ENCODE results near the gene ZNF382.

GRCh38 chr19:36579255-36579654 lies 25.9 kb upstream of the ZNF382 start:
- no peak for TF ChIP-seq RARB (CRISPR knock-in tag; IDR thresholded peaks at IDR 0.05)
- TF ChIP-seq ZNF8 (CRISPR knock-in tag; IDR thresholded peaks at IDR 0.05) = no peak
- no peak for TF ChIP-seq ZFP30 (CRISPR knock-in tag; IDR thresholded peaks at IDR 0.05)
- TF ChIP-seq CSDC2 (CRISPR knock-in tag; IDR thresholded peaks at IDR 0.05) = no peak
- TF ChIP-seq ARNTL (CRISPR knock-in tag; IDR thresholded peaks at IDR 0.05; ENCODE audit: borderline replicate concordance, low read depth) = no peak
- TF ChIP-seq PATZ1 (CRISPR knock-in tag; IDR thresholded peaks at IDR 0.05; ENCODE audit: borderline replicate concordance) = no peak
- no peak for TF ChIP-seq ZNF70 (CRISPR knock-in tag; IDR thresholded peaks at IDR 0.05)
- TF ChIP-seq ISL1 (CRISPR knock-in tag; IDR thresholded peaks at IDR 0.05) = no peak
- TF ChIP-seq TSHZ2 (CRISPR knock-in tag; IDR thresholded peaks at IDR 0.05) = no peak
- no peak for TF ChIP-seq PPARA (CRISPR knock-in tag; IDR thresholded peaks at IDR 0.05; ENCODE audit: borderline replicate concordance)
- TF ChIP-seq ZC3H10 (CRISPR knock-in tag; IDR thresholded peaks at IDR 0.05) = no peak
- no peak for TF ChIP-seq OSR1 (CRISPR knock-in tag; IDR thresholded peaks at IDR 0.05)

Data from SK-N-SH treated with all-trans-retinoic acid at 6 μM for 48 hours (cell line).